Measurements from ENCODE around the gene MAP1LC3B2. TPM values are rescaled to one million over a fixed set of nuclear protein-coding genes. Genes with fewer than 3 reads are reported as not detected.

MAP1LC3B2 gene
- total RNA-seq, 2 experiments from 2014 or later = 1.3 to 1.7 TPM

DNA sequence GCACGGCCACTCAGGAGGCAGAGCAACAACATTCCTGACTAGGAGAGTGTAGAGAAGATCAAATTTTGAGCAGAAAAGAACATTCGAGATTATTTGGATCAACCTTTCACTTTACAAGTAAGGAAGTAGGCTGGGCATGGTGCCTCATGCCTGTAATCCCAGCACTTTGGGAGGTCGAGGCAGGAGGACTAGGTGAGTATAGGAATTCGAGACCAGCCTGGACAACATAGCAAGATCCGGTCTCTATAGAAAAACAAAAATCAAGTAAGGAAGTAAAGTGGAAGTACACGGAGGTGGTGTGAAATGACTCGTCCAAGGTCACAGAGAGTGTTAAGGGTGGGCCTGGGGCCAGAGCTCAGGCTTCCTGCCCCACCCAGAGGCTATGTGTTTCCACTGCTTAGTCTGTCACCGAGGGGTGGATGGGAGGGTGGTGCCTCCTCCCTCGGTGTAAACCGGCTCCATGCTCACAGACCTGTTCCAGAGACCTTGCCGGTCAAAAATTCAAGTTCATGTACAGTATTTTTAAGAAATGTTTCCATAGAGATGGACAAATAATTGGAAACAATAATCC is 51.9 kb downstream of the MAP1LC3B2 start:
- ChIA-PET CTCF (interaction anchor here (1.1 to 1.5 kb wide), 3 partner anchors 51 to 550 kb away, joined by 3 to 4 read pairs (median 3); partner anchors contain the start of gene MAP1LC3B2), POLR2A (no interaction called here)
- Mint-ChIP-seq H3K36me3 (ENCODE audit: low read depth) (no peaks in the 10 kb centered on the region), H3K4me1 (ENCODE audit: low read depth) (no peaks in the 10 kb centered on the region), H3K9me3 (ENCODE audit: insufficient read depth) (no peaks in the 10 kb centered on the region), H3K4me3 (no peak overlapping the region), H3K27me3 (ENCODE audit: low read depth) (no peaks in the 10 kb centered on the region), H3K27ac (no peak overlapping the region)
- no peak for DNase-seq
- ATAC-seq = no peak

DNA sequence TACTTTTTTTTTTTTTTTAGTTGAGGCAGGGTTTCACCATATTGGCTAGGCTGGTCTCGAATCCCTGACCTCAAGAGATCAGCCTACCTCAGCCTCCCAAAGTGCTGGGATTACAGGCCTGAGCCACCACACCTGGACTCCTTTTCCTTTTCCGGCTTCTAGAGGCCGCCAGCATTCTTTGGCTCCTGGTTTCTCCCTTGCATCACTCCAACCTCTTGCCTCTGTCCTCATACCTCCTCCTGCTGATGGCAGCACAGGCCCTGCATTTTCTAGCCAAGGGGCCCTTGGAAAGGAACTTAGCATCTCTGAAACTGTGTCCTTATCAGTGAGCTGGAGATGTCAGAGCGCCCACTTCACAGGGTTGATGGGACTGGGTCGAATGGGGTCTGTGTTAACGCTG is 53.3 kb downstream of the MAP1LC3B2 start:
- ATAC-seq (no peak), DNase-seq (no peak)
- Mint-ChIP-seq H3K36me3 (ENCODE audit: low read depth) (no peaks in the 10 kb centered on the region), H3K9me3 (ENCODE audit: insufficient read depth) (no peaks in the 10 kb centered on the region), H3K4me1 (ENCODE audit: low read depth) (no peaks in the 10 kb centered on the region), H3K27me3 (ENCODE audit: low read depth) (no peaks in the 10 kb centered on the region), H3K27ac (no peak overlapping the region), H3K4me3 (no peak overlapping the region)
- CTCF ChIA-PET = no interaction called here
- POLR2A ChIA-PET = interaction anchor here (1.2 kb wide), 1 partner anchor 54 kb away, joined by 3 read pairs; the partner anchor contains the start of gene MAP1LC3B2

GRCh38 chr12:116613256-116613655 is 54.1 kb downstream of the MAP1LC3B2 start:
- no peak for ATAC-seq
- CTCF ChIA-PET = no interaction called here

DNA sequence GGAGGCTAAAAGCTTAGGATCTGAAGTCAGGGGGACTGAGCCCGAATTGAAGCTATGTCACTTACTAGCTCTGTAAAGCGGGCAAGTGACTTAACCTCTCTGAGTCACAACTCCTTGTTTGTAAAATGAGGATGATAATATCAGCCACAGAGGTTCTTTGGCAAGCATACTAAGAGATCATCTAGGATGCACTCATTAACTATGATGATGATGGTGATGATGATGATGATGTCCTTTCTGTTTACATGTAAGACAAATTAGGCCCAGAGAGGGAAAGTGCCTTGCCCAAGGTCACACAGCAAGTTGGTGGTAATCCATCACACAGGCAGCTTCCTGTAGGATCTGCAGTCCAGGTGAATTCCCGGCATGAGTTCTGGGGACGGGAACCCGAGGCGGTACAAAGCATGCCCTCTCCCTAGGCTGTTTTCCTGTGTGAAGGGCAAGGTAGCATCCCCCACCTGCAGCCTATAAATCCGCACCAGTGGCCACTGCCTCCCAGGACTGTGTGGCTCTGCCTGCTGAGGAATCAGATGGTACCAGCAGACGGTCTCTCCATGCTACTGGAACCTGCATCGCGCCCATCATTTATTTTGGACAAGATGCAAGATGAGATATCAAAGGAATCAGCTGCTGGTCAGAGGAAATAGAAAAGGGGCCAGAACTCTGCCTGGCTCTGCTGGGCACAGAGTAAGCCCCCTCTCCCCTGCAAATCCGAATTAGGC is 55.2 kb downstream of the MAP1LC3B2 start:
- Mint-ChIP-seq H3K27ac (no peak overlapping the region), H3K27me3 (ENCODE audit: low read depth) (no peaks in the 10 kb centered on the region), H3K4me3 (no peak overlapping the region), H3K36me3 (ENCODE audit: low read depth) (no peaks in the 10 kb centered on the region), H3K4me1 (ENCODE audit: low read depth) (no peaks in the 10 kb centered on the region), H3K9me3 (ENCODE audit: insufficient read depth) (no peaks in the 10 kb centered on the region)
- ChIA-PET CTCF (interaction anchor here (0.6 kb wide), 1 partner anchor 21 kb away, joined by 4 read pairs; no protein-coding TSS in a partner anchor), POLR2A (no interaction called here)
- no peak for DNase-seq
- ATAC-seq = no peak

More at GRCh38 chr12:116613256-116613655, 54.1 kb downstream of the MAP1LC3B2 start:
- no peaks in the 10 kb centered on the region for H3K9me3 Mint-ChIP-seq (ENCODE audit: insufficient read depth)
- no peaks in the 10 kb centered on the region for H3K27me3 Mint-ChIP-seq (ENCODE audit: low read depth)
- DNase-seq = no peak
- no peaks in the 10 kb centered on the region for H3K36me3 Mint-ChIP-seq (ENCODE audit: low read depth)
- no peaks in the 10 kb centered on the region for H3K4me1 Mint-ChIP-seq (ENCODE audit: low read depth)
- H3K27ac Mint-ChIP-seq = no peak overlapping the region
- H3K4me3 Mint-ChIP-seq = no peak overlapping the region
- POLR2A ChIA-PET = interaction anchor here (1.2 kb wide), 1 partner anchor 54 kb away, joined by 3 read pairs; the partner anchor contains the start of gene MAP1LC3B2

DNA sequence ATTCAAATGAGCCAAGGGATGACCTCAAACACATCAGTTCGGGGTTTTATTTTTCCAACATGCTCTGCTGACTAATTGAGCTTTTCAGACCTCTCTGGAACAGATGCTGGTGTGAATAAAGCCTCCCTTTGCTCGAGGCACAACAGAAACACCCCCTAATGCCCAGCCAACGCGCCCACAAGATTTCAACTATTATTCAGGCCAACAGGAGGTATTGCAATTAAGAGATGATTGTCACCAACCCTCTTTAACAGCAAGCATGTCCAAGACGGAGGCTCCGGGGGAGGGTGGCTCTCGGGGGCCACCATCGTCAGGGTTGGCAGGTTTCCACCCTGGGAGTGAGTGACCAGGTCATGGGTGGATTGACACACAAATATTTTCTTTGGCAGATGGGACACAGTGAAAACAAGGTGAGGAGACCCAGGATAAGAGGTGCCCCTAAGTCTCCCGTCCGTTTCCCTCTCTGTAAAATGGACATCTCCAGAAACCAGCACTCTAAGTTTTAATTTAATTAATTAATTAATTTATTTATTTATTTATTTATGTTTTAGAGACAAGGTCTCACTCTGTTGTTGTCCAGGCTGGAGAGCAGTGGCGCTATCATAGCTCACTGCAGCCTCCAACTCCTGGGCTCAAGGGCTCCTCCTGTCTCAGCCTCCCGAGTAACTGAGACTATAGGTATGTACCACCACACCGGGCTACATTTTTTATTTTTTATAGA is 56.1 kb downstream of the MAP1LC3B2 start:
- Mint-ChIP-seq H3K36me3 (ENCODE audit: low read depth) (no peaks in the 10 kb centered on the region), H3K9me3 (ENCODE audit: insufficient read depth) (no peaks in the 10 kb centered on the region), H3K27ac (no peak overlapping the region), H3K4me1 (ENCODE audit: low read depth) (no peaks in the 10 kb centered on the region), H3K4me3 (no peak overlapping the region), H3K27me3 (ENCODE audit: low read depth) (peaks cover 2% of the 10 kb centered on the region)
- POLR2A ChIA-PET = no interaction called here
- CTCF ChIA-PET = no interaction called here
- ATAC-seq = no peak
- no peak for DNase-seq

GRCh38 chr12:116616536-116617248 is 57.5 kb downstream of the MAP1LC3B2 start:
- Mint-ChIP-seq H3K4me1 (ENCODE audit: low read depth) (no peaks in the 10 kb centered on the region), H3K36me3 (ENCODE audit: low read depth) (no peaks in the 10 kb centered on the region), H3K4me3 (no peak overlapping the region), H3K27ac (no peak overlapping the region), H3K27me3 (ENCODE audit: low read depth) (peaks cover 3% of the 10 kb centered on the region), H3K9me3 (ENCODE audit: insufficient read depth) (no peaks in the 10 kb centered on the region)
- DNase-seq (no peak), ATAC-seq (no peak)
- ChIA-PET CTCF (no interaction called here), POLR2A (no interaction called here)

- H3K36me3 Mint-ChIP-seq (ENCODE audit: low read depth) = no peaks in the 10 kb centered on the region
- peaks cover 3% of the 10 kb centered on the region for H3K27me3 Mint-ChIP-seq (ENCODE audit: low read depth)
- H3K4me1 Mint-ChIP-seq (ENCODE audit: low read depth) = no peaks in the 10 kb centered on the region
- DNase-seq (no peak), ATAC-seq (no peak)
- H3K9me3 Mint-ChIP-seq (ENCODE audit: insufficient read depth) = peaks cover 5% of the 10 kb centered on the region
- no peak overlapping the region for H3K27ac Mint-ChIP-seq
- CTCF ChIA-PET = no interaction called here
- no peak overlapping the region for H3K4me3 Mint-ChIP-seq
- POLR2A ChIA-PET = no interaction called here
Observed at GRCh38 chr12:116619246-116619645, 60.1 kb downstream of the MAP1LC3B2 start.

DNA sequence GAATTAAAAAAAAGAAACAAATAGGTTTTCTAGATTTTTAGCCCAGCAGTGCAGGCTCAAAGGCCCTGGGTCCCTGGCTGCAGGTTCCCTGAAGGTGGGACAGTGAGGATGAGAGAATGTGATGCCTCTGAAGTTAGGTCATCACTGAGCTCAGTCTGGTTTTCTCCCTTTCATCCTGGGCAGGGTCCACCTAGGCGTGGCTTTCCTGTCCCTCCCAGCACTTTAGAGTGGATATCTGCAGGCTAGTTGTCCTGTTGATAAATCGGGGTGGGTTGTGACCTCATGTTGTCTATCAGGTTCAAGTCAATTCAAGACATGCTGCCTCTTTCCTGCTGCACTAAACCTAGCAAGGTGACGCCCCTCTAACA is 60.9 kb downstream of the MAP1LC3B2 start:
- H3K4me1 Mint-ChIP-seq (ENCODE audit: low read depth) = no peaks in the 10 kb centered on the region
- no peak overlapping the region for H3K27ac Mint-ChIP-seq
- H3K4me3 Mint-ChIP-seq = no peak overlapping the region
- peaks cover 3% of the 10 kb centered on the region for H3K27me3 Mint-ChIP-seq (ENCODE audit: low read depth)
- ChIA-PET POLR2A (no interaction called here), CTCF (interaction anchor here (0.8 to 0.9 kb wide), 3 partner anchors 10 to 90 kb away, joined by 3 to 4 read pairs (median 3); no protein-coding TSS in a partner anchor)
- H3K9me3 Mint-ChIP-seq (ENCODE audit: insufficient read depth) = peaks cover 5% of the 10 kb centered on the region
- ATAC-seq (no peak), DNase-seq (no peak)
- H3K36me3 Mint-ChIP-seq (ENCODE audit: low read depth) = no peaks in the 10 kb centered on the region

DNA sequence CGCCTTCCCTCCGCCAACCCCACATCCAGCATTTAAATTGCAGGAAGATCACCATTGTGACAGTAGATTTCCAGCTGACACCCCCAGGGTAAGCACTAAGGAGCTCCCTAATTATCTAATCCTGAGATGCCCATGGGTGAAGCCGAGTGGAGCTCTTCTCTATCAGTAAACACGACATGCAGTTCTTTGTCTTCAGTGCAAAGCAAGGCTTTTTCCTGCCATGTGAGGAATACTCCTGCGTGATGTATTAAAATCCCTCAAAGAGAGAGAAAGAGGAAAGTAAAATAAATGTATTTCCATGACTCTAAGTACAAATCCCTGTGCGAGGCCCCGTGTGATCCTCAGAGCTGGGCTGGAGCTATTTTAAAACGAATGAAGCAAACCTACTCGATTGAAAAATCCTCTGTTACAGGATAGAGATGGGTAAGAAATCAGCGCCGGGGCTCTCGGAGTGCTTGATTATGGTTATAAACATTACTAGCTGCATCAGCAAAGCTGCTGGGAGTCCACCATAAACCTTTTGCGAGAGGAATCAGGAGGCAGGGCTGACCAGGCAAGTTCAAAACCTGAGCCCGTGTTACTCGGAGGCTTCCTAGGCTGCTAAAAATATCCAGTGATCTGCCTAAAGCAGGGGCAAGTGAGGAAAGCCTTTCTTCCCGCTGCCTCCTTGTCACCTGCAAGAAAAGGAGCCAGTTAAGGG is 61.5 kb downstream of the MAP1LC3B2 start:
- ChIA-PET CTCF (interaction anchor here (0.8 to 1.3 kb wide), 4 partner anchors 11 to 89 kb away, joined by 3 to 4 read pairs (median 3); no protein-coding TSS in a partner anchor), POLR2A (no interaction called here)
- peaks cover 3% of the 10 kb centered on the region for H3K27me3 Mint-ChIP-seq (ENCODE audit: low read depth)
- no peak overlapping the region for H3K27ac Mint-ChIP-seq
- no peak overlapping the region for H3K4me3 Mint-ChIP-seq
- H3K36me3 Mint-ChIP-seq (ENCODE audit: low read depth) = no peaks in the 10 kb centered on the region
- H3K4me1 Mint-ChIP-seq (ENCODE audit: low read depth) = no peaks in the 10 kb centered on the region
- H3K9me3 Mint-ChIP-seq (ENCODE audit: insufficient read depth) = peaks cover 5% of the 10 kb centered on the region
- no peak for ATAC-seq
- DNase-seq = no peak

GRCh38 chr12:116621194-116621593 is 62.0 kb downstream of the MAP1LC3B2 start:
- no peak overlapping the region for H3K27ac Mint-ChIP-seq
- H3K9me3 Mint-ChIP-seq (ENCODE audit: insufficient read depth) = peaks cover 5% of the 10 kb centered on the region
- H3K36me3 Mint-ChIP-seq (ENCODE audit: low read depth) = no peaks in the 10 kb centered on the region
- CTCF ChIA-PET = interaction anchor here (1.3 kb wide), 1 partner anchor 67 kb away, joined by 3 read pairs; no protein-coding TSS in a partner anchor
- no peak overlapping the region for H3K4me3 Mint-ChIP-seq
- POLR2A ChIA-PET = no interaction called here
- no peak for DNase-seq
- ATAC-seq = no peak
- H3K4me1 Mint-ChIP-seq (ENCODE audit: low read depth) = no peaks in the 10 kb centered on the region
- H3K27me3 Mint-ChIP-seq (ENCODE audit: low read depth) = peaks cover 3% of the 10 kb centered on the region

- Mint-ChIP-seq H3K36me3 (ENCODE audit: low read depth) (no peaks in the 10 kb centered on the region), H3K27ac (no peak overlapping the region), H3K4me1 (ENCODE audit: low read depth) (no peaks in the 10 kb centered on the region), H3K9me3 (ENCODE audit: insufficient read depth) (peaks cover 5% of the 10 kb centered on the region), H3K4me3 (no peak overlapping the region), H3K27me3 (ENCODE audit: low read depth) (peaks cover 6% of the 10 kb centered on the region)
- DNase-seq (no peak), ATAC-seq (no peak)
- CTCF ChIA-PET = interaction anchor here (1.2 to 1.4 kb wide), 2 partner anchors 84 to 86 kb away, joined by 3 to 5 read pairs; no protein-coding TSS in a partner anchor
- POLR2A ChIA-PET = no interaction called here
Observed at GRCh38 chr12:116624516-116624915, 65.3 kb downstream of the MAP1LC3B2 start.

All from activated CD8-positive, alpha-beta T cell treated with anti-CD3 and anti-CD28 coated beads, Interleukin-2, amount 10 ng/mL, durations not matched to agents 7 days and 5 days (primary cell).